LHCN-M2 (cell line): ENCODE measurements around the gene MIB2. TPM values are rescaled to one million over a fixed set of nuclear protein-coding genes. Genes with fewer than 3 reads are reported as not detected.

ENCODE experiments used
- DNase-seq: peaks from one replicate; pipeline ENCODE4 v3.0.0-alpha.2; 2012; ENCODE audit warnings: low read depth
- total RNA-seq: library from RNA; depleted of rRNA; stranded (reverse); fragments of >200 nt; gene quantifications from 2 replicates; pipeline ENCODE4 v1.2.3, GENCODE V29; 2014

The MIB2 gene
- total RNA-seq, 1 experiment from 2014 or later, result 43.6 TPM

DNA sequence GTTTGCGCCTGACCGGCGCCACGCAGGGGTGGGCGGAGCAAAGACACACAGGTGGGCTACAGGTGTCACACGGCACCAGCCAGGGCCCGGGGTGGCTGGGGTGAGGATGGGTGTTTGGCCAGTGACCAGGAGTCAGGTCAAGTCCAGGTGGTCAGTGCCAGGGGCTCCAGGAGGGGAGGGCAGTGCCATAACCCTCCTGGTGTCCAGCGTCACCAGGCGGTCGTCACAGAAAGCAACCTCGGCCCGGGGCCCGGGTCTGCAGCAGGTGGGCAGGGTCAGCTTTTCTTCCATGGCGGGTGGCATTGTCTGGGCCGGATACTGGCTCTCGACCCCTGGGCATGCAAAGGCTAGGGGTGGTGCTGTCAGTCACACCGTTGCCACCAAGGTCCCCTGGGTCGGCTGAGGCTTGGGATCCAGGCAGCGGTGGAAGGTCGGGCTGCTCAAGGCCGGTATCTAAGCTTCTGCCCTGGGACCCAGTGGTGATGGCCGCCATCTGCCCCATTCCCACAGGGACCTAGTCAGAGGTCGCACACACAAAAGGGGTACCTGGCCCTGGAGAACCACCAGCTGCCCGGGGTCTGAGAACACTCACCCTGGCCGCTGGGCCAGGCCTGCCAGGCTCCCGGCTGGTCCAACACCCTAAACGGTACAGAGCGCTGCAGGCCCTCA lies 17.1 kb upstream of the MIB2 start:
- DNase-seq, result no peak

DNA sequence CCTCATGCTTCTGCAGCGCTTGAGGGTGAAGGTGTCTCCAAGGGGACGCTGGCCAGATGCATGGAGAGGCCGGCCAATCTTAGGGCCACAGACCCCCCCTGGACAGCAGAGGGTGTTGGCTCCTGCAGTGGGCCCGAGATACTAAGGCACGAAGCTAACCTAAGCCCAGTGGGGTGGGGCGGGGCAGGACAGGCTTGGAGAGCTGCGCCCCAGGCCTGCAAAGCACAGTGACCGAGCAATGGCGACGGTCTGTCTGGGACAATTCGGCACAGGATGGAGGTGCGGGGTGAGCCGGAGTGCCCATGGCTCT lies 16.6 kb upstream of the MIB2 start:
- DNase-seq, result no peak

GRCh38 chr1:1599030-1599934 lies 16.0 kb upstream of the MIB2 start:
- no peak for DNase-seq

GRCh38 chr1:1599935-1600860 lies 15.1 kb upstream of the MIB2 start, which contains the start of gene FNDC10:
FNDC10 (minus strand) TSS chr1:1600135; CDS start chr1:1600015, 120 bp downstream.
- DNase-seq, result no peak

DNA sequence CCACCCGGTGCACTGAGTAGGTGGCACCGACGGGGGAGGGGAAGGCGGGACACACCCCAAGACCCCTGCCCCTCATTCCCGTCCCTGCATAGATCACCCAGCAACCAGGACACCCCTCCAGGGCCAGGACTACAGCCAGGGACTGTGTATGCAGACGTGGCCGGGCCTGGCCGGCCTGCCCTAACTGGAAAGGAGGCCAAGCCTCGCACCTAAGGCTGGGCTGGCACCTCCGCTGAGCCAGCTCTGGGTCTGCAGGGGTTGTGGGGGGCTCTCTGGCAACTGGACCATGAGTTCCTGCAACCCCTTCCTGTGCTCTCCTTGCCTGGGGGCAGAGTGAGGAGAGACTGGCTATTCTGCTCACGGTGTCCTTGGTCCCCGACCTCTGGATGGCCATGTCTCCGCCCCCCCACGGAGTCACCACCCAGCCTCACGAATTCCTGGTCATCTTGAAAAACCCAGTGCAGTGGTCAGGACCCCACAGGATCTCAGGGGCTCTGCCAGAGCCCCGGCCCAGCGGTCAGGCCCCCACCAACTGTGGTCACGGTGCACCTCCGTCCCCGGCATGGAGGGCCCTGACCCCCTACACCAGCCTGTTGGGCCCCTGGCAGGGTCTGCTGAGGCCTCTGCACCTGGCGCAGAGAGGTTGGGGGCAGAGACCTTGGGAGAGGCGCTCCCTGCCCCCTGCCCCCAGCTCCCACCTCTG lies 14.3 kb upstream of the MIB2 start:
- DNase-seq, result no peak

DNA sequence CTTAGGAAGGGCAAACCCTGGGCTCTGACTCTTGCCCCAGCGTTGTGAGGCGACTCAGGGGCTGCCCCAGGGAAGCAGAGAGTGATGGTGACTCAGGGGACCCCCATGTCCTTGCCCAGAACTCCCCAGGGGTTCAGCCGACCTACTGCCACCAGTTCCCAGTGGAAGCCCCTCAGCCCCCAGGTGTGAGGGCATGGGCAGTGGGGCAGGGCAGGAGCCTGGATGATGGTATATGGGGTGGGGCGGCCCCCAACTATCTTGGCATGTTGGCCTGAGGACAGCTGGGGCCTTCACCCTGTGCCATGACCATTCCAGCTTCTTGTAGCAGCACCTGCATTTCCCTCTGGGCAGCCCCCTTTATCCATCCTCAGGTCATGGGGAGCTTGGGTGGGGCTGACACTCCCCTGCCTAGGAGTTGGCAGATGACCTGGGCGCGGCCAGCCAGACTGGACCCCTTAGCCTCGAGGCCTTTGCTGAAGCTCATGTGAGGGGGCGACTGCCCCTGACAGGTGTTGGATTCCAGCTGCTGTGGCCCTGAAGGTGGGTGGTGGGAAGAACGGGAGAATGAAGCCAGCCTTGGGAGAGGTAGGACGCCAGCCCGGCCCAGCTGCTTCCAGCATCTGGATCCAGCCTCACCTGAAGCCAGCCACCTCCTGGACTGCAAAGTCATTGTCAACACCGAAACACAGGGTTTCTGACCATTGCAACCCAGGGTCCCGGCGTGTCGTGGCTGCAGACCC lies 13.6 kb upstream of the MIB2 start:
- DNase-seq, result no peak

- DNase-seq, result no peak
These were observed 12.9 kb upstream of the MIB2 start for GRCh38 chr1:1602304-1602967.

GRCh38 chr1:1602968-1603506 lies 12.3 kb upstream of the MIB2 start:
- no peak for DNase-seq

DNA sequence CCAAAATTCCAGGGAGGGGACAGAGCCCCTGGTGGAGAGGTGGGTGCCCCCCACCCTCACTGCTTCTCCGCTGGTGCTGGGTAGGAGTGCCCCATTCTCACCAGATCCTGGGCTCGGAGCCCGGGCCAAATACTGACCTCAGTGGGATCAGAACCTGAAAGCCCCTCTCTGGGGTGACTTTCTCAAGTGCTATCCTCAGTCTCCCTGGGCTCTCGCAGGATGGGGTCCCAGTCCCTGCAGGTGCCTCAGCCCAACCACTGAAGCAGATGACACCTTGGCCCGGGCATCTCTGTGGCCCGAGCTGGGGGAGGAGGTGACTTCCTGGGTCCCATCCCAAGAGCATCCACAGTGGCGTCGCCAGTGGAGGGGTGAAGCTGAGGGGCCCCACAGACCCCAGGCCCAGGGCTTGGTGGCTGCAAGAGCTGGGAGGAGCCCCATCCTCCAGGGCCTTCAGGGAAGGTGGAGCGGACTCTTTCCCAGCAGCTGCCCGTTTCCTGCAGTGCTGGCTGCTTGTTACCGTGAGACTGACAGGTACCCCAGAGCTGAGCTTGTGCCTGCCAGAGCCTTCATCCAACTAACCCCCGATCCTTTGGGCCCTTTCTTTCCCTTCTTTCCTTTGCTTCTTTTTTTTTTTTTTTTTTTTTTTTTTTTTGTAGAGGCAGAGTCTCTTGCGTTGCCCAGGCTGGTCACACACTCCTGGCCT lies 11.5 kb upstream of the MIB2 start:
- DNase-seq, result no peak

DNA sequence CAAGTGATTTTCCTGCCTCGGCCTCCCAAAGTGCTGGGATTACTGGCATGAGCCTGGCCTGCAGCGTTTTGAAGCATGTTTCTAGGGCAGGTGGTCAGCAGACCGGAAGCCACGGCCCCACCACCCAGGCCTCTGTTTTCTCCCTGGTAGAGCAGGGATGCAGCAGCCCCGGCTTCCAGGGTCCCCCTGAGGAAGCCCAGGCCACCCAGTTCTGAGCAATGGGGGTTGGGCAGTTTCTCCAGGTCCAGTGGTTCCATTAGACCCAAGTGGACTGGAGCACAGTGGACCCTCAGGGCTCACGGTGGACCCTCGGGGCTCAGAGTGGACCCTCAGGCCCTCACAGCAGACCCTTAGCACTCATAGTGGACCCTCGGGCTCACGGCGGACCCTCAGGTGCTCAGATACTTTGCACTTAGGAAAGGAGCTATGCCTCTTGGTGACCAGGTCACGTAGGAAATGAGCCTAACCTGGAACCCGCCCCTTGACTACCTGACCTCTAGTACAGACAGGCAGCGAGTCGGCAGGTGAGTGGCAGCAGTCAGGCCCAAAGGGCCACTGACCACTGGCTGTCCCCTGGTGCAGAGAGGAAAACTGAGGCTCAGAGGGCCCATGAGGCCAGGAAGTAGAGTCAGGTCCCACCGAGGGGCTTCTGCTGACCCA lies 10.8 kb upstream of the MIB2 start:
- no peak for DNase-seq

DNA sequence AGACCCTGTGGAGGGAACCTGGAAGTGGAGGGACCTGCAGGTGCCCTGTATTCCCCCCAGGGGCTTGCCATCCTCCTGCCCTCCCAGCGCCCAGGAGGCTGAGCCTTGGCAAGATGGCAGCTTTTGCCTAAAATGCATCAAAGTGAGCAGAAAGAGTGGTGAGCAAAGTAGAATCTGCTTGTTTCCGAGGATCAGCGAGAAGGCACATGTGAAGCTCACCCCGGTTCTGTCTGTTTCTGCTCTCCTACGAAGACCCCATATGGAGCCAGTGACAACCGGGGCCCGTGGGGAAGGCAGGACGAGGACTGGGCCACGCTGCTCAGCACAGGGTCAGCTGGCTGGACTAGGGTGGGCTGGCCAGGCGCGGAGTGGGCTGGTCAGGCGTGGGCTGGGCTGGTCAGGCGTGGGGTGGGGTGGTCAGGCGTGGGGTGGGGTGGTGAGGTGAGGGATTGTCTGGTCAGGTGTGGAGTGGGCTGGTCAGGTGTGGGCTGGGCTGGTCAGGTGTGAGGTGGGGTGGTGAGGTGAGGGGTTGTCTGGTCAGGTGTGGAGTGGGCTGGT lies 10.2 kb upstream of the MIB2 start:
- no peak for DNase-seq

- DNase-seq, result no peak
These were observed 9.6 kb upstream of the MIB2 start for GRCh38 chr1:1605724-1606123.

GRCh38 chr1:1606232-1606631 lies 9.1 kb upstream of the MIB2 start:
- DNase-seq, result no peak

DNA sequence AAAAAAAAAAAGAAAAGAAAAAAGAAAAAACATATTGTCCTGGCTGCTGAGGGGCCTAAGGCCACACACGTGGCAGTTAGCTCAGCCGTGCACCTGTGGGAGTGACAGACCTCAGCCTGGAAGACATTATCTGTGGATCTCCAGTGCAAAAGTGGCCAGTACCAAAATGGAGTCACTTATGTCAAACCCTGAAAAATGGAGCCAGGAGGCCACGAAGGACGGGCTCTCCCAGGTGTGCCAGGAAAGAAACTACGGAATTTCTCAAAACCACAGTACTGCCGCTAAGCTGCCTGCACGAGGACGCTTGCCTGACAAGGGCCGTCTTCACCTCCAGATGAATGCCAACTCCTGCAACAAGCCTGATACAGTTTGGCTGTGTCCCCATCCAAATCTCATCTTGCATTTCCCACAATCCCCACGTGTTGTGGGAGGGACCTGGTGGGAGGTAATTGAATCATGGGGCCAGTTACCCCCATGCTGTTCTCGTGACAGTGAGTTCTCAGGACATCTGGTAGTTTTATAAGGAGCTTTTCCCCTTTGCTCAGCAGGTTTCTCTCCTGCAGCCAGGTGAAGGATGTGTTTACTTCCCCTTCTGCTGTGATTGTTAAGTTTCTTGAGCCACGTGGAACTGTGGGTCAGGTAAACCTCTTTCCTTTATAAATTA lies 5.3 kb upstream of the MIB2 start:
- DNase-seq, result no peak

GRCh38 chr1:1610796-1611195 lies 4.5 kb upstream of the MIB2 start:
- DNase-seq, result no peak

GRCh38 chr1:1612104-1612400 lies 3.2 kb upstream of the MIB2 start:
- no peak for DNase-seq

DNA sequence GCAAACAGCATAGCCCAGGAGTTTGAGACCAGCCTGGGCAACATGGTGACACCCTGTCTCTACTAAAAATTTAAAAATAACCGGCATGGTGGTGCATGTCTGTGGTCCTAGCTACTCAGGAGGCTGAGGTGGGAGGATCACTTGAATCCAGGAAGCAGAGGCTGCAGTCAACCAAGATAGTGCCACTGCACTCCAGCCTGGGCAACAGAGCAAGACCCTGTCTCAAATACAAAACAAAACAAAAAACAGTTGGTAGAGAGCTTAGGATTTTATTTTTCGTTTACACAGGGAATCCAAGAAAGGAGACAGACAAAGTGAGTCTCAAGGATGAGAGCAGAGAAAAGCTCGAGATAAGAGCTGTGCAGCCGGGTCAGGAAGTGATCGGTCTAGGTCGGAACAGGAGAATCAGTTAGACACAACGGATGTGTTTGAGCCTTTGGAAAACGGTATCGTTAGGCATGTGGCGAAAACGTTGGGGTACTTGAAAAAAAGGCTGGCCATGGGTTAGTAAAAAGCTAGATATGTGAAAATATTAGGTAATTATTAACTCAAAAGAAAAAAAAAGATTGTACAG lies 1.7 kb upstream of the MIB2 start:
- DNase-seq, result no peak
